NCI-H146 (cell line): ENCODE results near the gene LRP5.

ENCODE experiments used
- DNase-seq: peaks from one replicate; lab custom pipeline; 2025; lab: John Stamatoyannopoulos, UW

Gene LRP5

GRCh38 chr11:68347345-68347744, 35.0 kb downstream of the LRP5 start:
- DNase-seq: no peak

GRCh38 chr11:68347841-68348240, 35.5 kb downstream of the LRP5 start:
- no peak for DNase-seq

- no peak for DNase-seq
Observed at GRCh38 chr11:68349461-68350249, 37.3 kb downstream of the LRP5 start.

GRCh38 chr11:68350759-68351449, 38.5 kb downstream of the LRP5 start:
- DNase-seq: no peak

GRCh38 chr11:68351450-68352275, 39.3 kb downstream of the LRP5 start:
- no peak for DNase-seq

- no peak for DNase-seq
Observed at GRCh38 chr11:68352591-68352990, 40.2 kb downstream of the LRP5 start.

- no peak for DNase-seq
Observed at GRCh38 chr11:68353118-68353517, 40.7 kb downstream of the LRP5 start.

GRCh38 chr11:68353669-68354068, 41.3 kb downstream of the LRP5 start:
- DNase-seq: no peak

- DNase-seq: no peak
Observed at GRCh38 chr11:68354148-68354872, 41.9 kb downstream of the LRP5 start.

GRCh38 chr11:68355471-68355870, 43.1 kb downstream of the LRP5 start:
- DNase-seq: no peak

GRCh38 chr11:68357568-68357967, 45.2 kb downstream of the LRP5 start:
- DNase-seq: no peak

- no peak for DNase-seq
Observed at GRCh38 chr11:68358416-68358815, 46.0 kb downstream of the LRP5 start.

GRCh38 chr11:68361702-68362101, 49.3 kb downstream of the LRP5 start:
- DNase-seq: no peak

- DNase-seq: no peak
Observed at GRCh38 chr11:68362801-68363379, 50.5 kb downstream of the LRP5 start.

- no peak for DNase-seq
Observed at GRCh38 chr11:68363776-68364175, 51.4 kb downstream of the LRP5 start.

- no peak for DNase-seq
Observed at GRCh38 chr11:68364581-68364980, 52.2 kb downstream of the LRP5 start.

- no peak for DNase-seq
Observed at GRCh38 chr11:68365943-68366435, 53.6 kb downstream of the LRP5 start.

GRCh38 chr11:68367252-68367651, 54.9 kb downstream of the LRP5 start:
- DNase-seq: no peak

- no peak for DNase-seq
Observed at GRCh38 chr11:68369756-68370155, 57.4 kb downstream of the LRP5 start.

- no peak for DNase-seq
Observed at GRCh38 chr11:68370211-68371111, 58.1 kb downstream of the LRP5 start.
